MCF 10A (cell line): ENCODE results near the gene PPM1E. TPM values are rescaled to one million over a fixed set of nuclear protein-coding genes. Genes with fewer than 3 reads are reported as not detected.

Source experiments
- BruUV-seq: library from RNA; stranded (reverse); fragments of 400-500 nt; replicated peaks from 2 replicates; lab custom pipeline; 2021; lab: Mats Ljungman, UMichigan
- CTCF ChIA-PET: fragments of 300-600 bp; sonication (Branson Sonifier 250); formaldehyde crosslinking; extraction: SDS; loops from one replicate; lab custom pipeline; 2021; ENCODE audit warnings: antibody characterized with exemption, inconsistent platforms; lab: Yijun Ruan, JAX
- POLR2A ChIA-PET: fragments of 300-600, 350-650 bp; sonication (Branson Sonifier 250); formaldehyde crosslinking; extraction: SDS; loops from one replicate; lab custom pipeline; 2020; ENCODE audit warnings: antibody characterized with exemption, inconsistent platforms; lab: Yijun Ruan, JAX
- DNase-seq: peaks from one replicate; pipeline ENCODE4 v3.0.0-alpha.2; 2018; ENCODE audit not compliant: unreplicated experiment
- H3K27ac Mint-ChIP-seq: one replicate; pipeline ENCODE4 v1.8.0; 2022; ENCODE audit warnings: mild to moderate bottlenecking, low read depth, mixed read lengths; ENCODE audit not compliant: unreplicated experiment
- H3K27me3 Mint-ChIP-seq: one replicate; pipeline ENCODE4 v1.8.0; 2022; ENCODE audit warnings: mixed read lengths; ENCODE audit not compliant: insufficient read depth, unreplicated experiment
- H3K36me3 Mint-ChIP-seq: one replicate; pipeline ENCODE4 v1.8.0; 2022; ENCODE audit warnings: mild to moderate bottlenecking, moderate library complexity, mixed read lengths; ENCODE audit not compliant: insufficient read depth, unreplicated experiment
- H3K4me1 Mint-ChIP-seq: one replicate; pipeline ENCODE4 v1.8.0; 2022; ENCODE audit warnings: mixed read lengths; ENCODE audit not compliant: insufficient read depth, unreplicated experiment
- H3K4me3 Mint-ChIP-seq: one replicate; pipeline ENCODE4 v1.8.0; 2022; ENCODE audit warnings: mild to moderate bottlenecking, moderate library complexity, mixed read lengths; ENCODE audit not compliant: unreplicated experiment
- H3K9me3 Mint-ChIP-seq: one replicate; pipeline ENCODE4 v1.8.0; 2022; ENCODE audit warnings: mixed read lengths; ENCODE audit not compliant: unreplicated experiment
- intact Hi-C: fragments of 100-400 bp; cut with micrococcal nuclease; formaldehyde crosslinking; loops from 2 replicates; pipeline ENCODE4 v1.14.1; 2022
- total RNA-seq: library from RNA; stranded (reverse); gene quantifications from 2 replicates; pipeline ENCODE4 v1.2.3, GENCODE V29; 2022
- TF ChIP-seq, protein P1 (sequence below): fragments of 200-600 bp; IDR thresholded peaks from one replicate; pipeline ENCODE4 v1.8.0; 2022; ENCODE audit warnings: antibody characterized with exemption, mild to moderate bottlenecking; ENCODE audit not compliant: unreplicated experiment

PPM1E gene
- total RNA-seq, 1 experiment from 2014 or later: 0.65 TPM

- no peak overlapping the region for H3K27ac Mint-ChIP-seq
- intact Hi-C loops: no loop called here
- CTCF ChIA-PET: no interaction called here
- TF ChIP-seq, protein P1, sequence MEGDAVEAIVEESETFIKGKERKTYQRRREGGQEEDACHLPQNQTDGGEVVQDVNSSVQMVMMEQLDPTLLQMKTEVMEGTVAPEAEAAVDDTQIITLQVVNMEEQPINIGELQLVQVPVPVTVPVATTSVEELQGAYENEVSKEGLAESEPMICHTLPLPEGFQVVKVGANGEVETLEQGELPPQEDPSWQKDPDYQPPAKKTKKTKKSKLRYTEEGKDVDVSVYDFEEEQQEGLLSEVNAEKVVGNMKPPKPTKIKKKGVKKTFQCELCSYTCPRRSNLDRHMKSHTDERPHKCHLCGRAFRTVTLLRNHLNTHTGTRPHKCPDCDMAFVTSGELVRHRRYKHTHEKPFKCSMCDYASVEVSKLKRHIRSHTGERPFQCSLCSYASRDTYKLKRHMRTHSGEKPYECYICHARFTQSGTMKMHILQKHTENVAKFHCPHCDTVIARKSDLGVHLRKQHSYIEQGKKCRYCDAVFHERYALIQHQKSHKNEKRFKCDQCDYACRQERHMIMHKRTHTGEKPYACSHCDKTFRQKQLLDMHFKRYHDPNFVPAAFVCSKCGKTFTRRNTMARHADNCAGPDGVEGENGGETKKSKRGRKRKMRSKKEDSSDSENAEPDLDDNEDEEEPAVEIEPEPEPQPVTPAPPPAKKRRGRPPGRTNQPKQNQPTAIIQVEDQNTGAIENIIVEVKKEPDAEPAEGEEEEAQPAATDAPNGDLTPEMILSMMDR: no peak
- peaks cover 20% of the 10 kb centered on the region for H3K36me3 Mint-ChIP-seq
- H3K9me3 Mint-ChIP-seq: no peaks in the 10 kb centered on the region
- H3K27me3 Mint-ChIP-seq: no peaks in the 10 kb centered on the region
- POLR2A ChIA-PET: no interaction called here
- H3K4me1 Mint-ChIP-seq: no peaks in the 10 kb centered on the region
- no peak for DNase-seq
- no TSS peak for BruUV-seq
- H3K4me3 Mint-ChIP-seq: no peak overlapping the region
Observed at GRCh38 chr17:59026176-59026939, 270.7 kb downstream of the PPM1E start.

DNA sequence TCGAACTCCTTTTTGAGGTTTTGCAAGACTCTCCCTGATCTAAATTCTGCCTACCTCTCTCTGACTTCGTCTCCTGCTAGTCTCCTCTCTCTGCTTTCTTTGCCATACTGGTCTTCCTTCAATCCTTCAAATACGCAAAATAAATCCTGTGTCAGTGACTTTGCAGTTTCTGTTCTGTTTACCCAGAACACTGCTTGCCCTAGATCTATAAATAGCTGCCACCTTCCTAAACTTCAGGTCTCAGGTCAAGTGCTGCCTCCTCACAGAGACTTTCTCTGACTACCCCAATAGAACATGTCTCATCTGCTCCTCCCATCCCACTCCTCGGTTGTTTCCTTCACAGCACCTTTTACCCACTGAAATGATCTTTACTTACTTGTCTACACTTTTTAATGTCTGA lies 272.1 kb downstream of the PPM1E start:
- ChIA-PET POLR2A (no interaction called here), CTCF (no interaction called here)
- no TSS peak for BruUV-seq
- intact Hi-C loops: no loop called here
- peak overlapping the region; percentile 17 for H3K27ac Mint-ChIP-seq
- peaks cover 20% of the 10 kb centered on the region for H3K36me3 Mint-ChIP-seq
- no peak for DNase-seq
- no peaks in the 10 kb centered on the region for H3K9me3 Mint-ChIP-seq
- TF ChIP-seq, protein P1: no peak
- H3K4me1 Mint-ChIP-seq: no peaks in the 10 kb centered on the region
- H3K27me3 Mint-ChIP-seq: no peaks in the 10 kb centered on the region
- H3K4me3 Mint-ChIP-seq: no peak overlapping the region

DNA sequence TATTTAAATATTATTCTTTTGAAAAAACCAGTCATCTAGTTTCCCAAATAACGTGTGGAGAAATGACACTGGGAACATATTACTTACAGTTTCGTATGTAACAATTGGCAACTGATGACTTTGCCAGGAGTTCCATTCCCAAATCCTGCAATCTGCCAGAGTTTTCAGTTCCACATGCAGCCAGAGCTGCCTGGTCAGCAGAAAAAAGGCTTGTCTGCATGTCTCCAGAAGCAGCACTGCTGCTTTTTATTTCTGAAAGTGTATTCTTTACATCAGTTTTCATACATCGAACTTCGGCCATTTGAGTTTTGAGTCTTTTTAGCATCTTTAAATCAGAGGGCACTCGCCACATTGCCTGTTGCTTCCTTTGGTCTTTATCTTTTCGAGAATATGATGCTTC lies 272.7 kb downstream of the PPM1E start:
- no peaks in the 10 kb centered on the region for H3K4me1 Mint-ChIP-seq
- no peaks in the 10 kb centered on the region for H3K9me3 Mint-ChIP-seq
- H3K27ac Mint-ChIP-seq: no peak overlapping the region
- H3K36me3 Mint-ChIP-seq: peaks cover 23% of the 10 kb centered on the region
- BruUV-seq: no TSS peak
- intact Hi-C loops: no loop called here
- H3K4me3 Mint-ChIP-seq: no peak overlapping the region
- CTCF ChIA-PET: no interaction called here
- no peak for DNase-seq
- POLR2A ChIA-PET: no interaction called here
- TF ChIP-seq, protein P1: no peak
- no peaks in the 10 kb centered on the region for H3K27me3 Mint-ChIP-seq

DNA sequence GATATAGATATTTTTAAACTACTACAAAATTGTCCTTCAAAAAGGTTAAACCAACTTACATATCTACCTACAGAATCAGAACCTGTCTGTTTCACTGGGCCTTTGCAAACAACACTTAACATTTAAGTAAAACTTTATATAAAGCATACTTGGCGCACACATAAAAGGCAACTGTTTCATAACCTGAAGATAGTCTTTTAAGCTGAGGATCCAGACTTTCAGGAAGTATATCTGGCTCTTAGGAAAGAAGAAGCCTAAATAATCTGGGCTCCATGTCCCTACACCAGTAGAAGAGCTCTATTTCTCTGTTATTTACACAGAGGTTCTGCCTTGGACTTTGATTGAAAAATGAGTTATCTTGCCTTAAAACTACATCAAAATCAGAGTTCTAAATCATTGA lies 275.2 kb downstream of the PPM1E start:
- TF ChIP-seq, protein P1: no peak
- H3K4me3 Mint-ChIP-seq: no peak overlapping the region
- H3K27me3 Mint-ChIP-seq: no peaks in the 10 kb centered on the region
- no peak overlapping the region for H3K27ac Mint-ChIP-seq
- peaks cover 36% of the 10 kb centered on the region for H3K36me3 Mint-ChIP-seq
- no peak for DNase-seq
- BruUV-seq: no TSS peak
- no peaks in the 10 kb centered on the region for H3K9me3 Mint-ChIP-seq
- intact Hi-C loops: no loop called here
- ChIA-PET POLR2A (interaction anchor here (2.2 kb wide), 1 partner anchor 28 kb away, joined by 5 read pairs; no protein-coding TSS in a partner anchor), CTCF (interaction anchor here (0.6 to 0.7 kb wide), 2 partner anchors 9 to 16 kb away, joined by 3 to 4 read pairs; no protein-coding TSS in a partner anchor)
- no peaks in the 10 kb centered on the region for H3K4me1 Mint-ChIP-seq

Other genes with a start within 250 kb of the PPM1E start
- gene MTMR4, start 241.2 kb upstream of the PPM1E start, total RNA-seq: 33.5 and 38.1 TPM in 2 replicates
- gene TEX14, start 63.8 kb upstream of the PPM1E start, total RNA-seq: 0.07 TPM in 1 of 2 replicates, not detected in the other
- 48.3 and 59.5 TPM in 2 replicates for gene RAD51C, start 63.3 kb upstream of the PPM1E start, total RNA-seq